Activated T-cell treated with anti-CD3 and anti-CD28 coated beads for 4 hours (primary cell): ENCODE data around the gene CLCN7.

ENCODE experiments used
- DNase-seq: peaks from one replicate; pipeline ENCODE4 v3.0.0-alpha.2; 2020

The CLCN7 gene

GRCh38 chr16:1429012-1429411 is 45.8 kb downstream of the CLCN7 start:
- no peak for DNase-seq

- no peak for DNase-seq
Observed at GRCh38 chr16:1428511-1428910, 46.3 kb downstream of the CLCN7 start.

GRCh38 chr16:1427473-1428461 is 47.1 kb downstream of the CLCN7 start:
- DNase-seq: no peak

DNA sequence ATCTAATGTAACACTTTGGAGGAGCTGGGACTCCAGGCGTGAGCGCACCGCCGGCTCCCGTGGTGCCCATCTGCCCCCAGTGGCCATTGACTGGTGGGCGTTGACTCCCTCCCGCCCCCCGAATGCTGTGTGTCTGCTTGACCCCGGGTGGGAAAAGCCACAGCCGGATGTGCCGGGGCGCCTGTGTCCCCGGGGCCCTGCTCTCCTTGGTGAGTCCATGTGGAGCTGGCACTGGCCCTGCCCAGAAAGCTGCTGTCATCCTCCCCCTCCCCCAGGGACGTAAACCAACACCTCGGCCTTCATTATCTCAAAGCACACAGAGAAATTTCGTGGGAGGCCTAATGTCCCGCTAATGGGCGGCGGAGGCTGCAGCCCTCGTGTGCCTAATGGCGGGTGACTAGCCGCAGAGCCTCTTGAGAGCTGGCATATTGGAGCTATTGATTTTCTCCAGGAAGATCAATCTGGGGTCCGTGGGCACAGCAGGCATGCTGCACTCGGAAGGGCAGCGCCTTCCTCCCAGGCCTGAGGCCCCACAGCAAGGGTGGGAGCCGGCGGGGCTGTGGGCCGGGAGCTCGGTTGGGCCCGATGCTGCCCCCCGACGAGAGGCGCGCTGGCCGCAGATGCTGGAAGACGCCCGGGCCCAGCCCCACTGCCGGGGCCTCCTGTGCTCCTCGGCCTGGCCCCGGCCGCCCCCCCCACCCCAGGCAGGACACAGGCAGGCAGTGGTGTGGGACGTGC is 47.9 kb downstream of the CLCN7 start:
- no peak for DNase-seq

DNA sequence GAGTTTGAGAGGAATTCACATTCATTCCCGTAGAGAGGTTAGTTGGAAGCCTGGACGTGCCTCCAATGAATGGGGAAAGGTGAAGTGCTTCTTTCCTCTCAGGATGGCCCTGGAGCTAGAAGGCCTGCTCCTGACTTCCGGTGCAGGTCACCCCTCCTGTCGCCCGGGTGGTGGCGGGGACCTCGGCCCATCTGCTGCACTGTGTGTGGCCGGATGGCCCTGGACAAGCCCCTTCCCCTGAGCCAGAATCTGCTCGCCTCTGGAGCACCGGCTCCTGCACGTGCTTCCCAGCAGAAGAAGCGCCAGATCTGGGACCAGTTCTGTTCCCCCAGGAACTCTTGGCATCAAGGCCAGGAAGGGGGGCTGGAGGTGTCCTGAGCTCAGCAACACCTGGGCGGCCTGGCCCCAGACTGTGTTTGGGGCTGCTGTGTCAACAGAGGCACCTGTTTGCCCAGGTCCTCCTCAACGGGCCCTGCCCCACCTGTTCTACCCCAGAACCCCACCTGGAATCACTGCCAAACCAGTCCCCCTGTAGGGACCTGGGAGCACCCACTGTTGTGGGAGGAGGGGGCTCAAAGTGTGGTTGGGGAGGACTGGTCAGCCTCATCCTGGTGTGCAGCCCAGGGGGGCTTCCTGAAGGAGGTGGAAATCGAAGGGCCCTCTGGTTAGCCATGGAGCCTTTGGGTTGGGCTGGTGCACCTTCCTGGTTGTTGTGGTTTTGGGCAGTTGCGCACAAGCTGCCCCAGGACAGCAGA is 49.0 kb downstream of the CLCN7 start:
- no peak for DNase-seq

GRCh38 chr16:1424028-1424427 is 50.8 kb downstream of the CLCN7 start:
- DNase-seq: no peak

GRCh38 chr16:1422076-1422475 is 52.8 kb downstream of the CLCN7 start:
- DNase-seq: no peak

DNA sequence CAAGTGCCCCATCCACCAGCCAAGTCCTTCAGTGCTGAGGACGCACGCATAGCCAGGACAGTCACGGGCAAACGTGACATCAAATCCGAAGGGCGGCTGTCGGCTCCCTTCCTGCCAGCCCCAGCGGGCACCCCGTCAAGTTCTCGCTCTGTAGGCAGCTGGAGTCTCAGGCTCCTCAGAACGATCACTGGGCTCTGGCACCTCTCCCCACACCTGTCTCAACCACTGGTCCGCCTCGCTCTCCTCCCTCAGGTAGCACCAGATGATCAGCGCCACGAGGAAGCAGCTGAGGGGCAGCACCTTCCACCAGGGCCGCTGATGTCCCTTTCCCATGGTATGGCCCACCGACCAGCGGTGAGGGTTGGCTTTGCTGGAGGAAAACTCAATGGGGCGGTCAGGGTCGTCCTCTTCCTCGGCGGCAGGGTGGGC is 54.7 kb downstream of the CLCN7 start:
- no peak for DNase-seq

- no peak for DNase-seq
Observed at GRCh38 chr16:1416521-1416941, 58.3 kb downstream of the CLCN7 start.

- peak; percentile 74 for DNase-seq
Observed at GRCh38 chr16:1414532-1415260, 60.1 kb downstream of the CLCN7 start, which contains the start of gene UNKL. TSS of gene UNKL (minus strand) at chr16:1414704. CDS start at chr16:1414691, 13 bp downstream.

- peak; percentile 39 for DNase-seq
Observed at GRCh38 chr16:1413684-1414531, 60.9 kb downstream of the CLCN7 start.

DNA sequence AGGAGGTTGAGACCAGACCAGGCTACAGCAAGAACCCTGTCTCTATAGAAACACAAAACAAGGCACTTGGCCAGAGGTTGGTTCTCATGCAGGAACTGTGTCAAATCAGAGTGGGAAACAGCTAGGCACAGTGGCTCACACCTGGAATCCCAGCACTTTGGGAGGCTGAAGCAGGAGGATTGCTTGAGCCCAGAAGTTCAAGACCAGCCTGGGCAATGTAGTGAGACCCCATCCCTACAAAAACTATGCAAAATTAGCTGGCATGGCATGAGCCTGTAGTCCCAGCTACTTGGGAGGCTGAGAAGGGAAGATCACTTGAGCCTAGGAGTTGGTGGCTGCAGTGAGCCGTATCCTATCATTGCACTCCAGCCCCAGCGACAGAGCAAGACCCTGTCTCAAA is 62.0 kb downstream of the CLCN7 start:
- DNase-seq: no peak

- peak; percentile 98 for DNase-seq
Observed at GRCh38 chr16:1408171-1408837, 66.5 kb downstream of the CLCN7 start.

GRCh38 chr16:1407753-1408152 is 67.1 kb downstream of the CLCN7 start:
- DNase-seq: no peak

DNA sequence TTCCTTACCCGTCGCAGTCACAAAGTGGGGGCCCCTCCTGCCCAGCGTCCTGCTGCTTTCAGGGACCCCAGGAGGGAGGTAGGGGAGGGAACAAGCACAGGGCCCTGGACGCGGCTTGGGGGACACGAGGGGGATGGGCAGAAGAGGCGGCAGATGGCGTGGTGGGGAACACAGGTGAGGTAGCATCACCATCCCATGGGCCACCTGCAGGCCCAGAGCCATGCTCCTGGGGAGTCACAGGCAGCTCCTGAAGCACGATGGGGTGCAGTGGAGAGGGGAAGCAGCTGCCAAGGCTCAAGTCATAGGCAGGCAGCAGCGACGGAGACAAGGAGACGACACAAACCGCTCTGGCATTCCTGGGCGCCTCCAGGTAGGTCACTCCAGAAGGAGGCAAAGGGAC is 71.1 kb downstream of the CLCN7 start:
- no peak for DNase-seq

DNA sequence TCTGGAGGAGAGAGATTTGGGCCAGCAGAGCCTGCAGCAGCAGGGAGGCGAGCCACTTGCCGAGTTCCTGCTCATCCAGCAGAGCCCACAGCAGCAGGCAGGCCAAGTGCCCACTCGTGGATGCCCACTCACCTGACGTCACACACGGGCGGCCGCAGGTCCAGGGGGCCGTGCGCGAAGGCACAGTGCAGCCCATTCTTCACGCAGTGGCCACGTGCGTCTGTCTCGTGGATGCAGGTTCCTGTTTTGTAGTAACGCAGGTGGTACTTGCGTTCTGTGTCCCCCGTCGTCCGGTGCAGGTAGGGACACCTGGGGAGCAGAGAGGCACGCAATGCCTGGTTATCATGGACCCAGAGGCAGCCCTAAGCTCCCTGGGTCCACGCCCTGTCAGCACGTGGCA is 71.8 kb downstream of the CLCN7 start:
- no peak for DNase-seq

DNA sequence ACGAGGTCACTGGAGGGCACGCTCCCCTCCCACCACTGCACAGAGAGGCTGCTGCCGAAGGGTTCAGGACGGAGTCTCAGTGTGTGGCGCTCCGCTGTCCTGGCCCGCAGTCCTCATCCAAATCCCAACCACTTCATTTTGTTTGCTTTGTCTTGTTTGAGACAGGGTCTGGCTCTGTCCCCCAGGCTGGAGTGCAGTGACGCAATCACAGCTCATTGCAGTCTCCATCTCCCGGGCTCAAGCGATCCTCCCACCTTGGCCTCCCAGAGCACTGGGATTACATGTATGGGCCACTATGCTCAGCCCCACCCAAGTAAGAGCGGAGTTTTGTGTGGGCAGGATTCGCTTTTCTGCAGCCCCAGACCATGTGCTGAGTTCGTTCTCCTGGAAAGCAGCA is 73.1 kb downstream of the CLCN7 start:
- DNase-seq: no peak

DNA sequence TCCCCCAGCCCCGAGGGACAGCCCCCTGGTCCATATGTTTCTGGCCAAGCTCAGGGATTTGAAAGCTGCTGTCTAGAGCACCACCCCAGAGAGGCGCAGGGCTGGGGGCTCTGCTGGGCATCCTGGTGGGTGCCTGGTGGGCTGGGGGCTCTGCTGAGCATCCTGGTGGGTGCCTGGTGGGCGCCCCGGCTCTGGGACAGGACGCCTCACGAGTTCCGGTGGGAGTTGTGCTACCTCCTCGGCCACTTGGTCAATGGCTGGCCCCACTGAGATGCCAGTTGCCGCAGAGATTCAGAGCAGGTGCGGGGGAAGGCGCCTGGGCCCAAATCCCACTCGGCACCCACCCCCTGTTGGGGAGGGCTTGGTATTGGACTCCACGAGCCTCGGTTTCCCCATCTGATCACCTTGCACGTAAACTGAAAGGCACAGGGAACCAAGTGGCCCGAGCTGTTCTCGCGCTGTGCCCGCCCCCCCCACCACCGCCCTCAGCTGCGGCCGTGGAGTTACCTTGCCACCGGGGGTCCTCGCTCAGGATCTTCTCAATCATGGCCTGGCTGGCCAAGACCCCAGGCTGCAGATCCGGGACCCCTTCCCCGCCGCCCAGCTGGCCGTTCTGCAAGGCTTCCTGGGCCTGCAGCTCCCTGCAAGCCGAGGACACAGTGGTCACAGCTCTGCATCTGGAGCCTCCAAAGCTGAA is 73.6 kb downstream of the CLCN7 start:
- DNase-seq: no peak

- DNase-seq: no peak
Observed at GRCh38 chr16:1398826-1399581, 75.8 kb downstream of the CLCN7 start.
